ENCODE data around the gene CEACAM6.

- TF ChIP-seq, protein P1, sequence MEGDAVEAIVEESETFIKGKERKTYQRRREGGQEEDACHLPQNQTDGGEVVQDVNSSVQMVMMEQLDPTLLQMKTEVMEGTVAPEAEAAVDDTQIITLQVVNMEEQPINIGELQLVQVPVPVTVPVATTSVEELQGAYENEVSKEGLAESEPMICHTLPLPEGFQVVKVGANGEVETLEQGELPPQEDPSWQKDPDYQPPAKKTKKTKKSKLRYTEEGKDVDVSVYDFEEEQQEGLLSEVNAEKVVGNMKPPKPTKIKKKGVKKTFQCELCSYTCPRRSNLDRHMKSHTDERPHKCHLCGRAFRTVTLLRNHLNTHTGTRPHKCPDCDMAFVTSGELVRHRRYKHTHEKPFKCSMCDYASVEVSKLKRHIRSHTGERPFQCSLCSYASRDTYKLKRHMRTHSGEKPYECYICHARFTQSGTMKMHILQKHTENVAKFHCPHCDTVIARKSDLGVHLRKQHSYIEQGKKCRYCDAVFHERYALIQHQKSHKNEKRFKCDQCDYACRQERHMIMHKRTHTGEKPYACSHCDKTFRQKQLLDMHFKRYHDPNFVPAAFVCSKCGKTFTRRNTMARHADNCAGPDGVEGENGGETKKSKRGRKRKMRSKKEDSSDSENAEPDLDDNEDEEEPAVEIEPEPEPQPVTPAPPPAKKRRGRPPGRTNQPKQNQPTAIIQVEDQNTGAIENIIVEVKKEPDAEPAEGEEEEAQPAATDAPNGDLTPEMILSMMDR (conservative IDR thresholded peaks at IDR 0.05; ENCODE audit: low read length): no peak
- no peak for TF ChIP-seq EZH2phosphoT487 (IDR thresholded peaks at IDR 0.05; ENCODE audit: borderline replicate concordance)
Measured at GRCh38 chr19:41739361-41739760, 16.0 kb upstream of the CEACAM6 start.

Data from Loucy (cell line).